Dendritic cell treated with granulocyte-macrophage colony-stimulating factor and Interleukin-4, amounts not matched to agents 40 ng/mL and 50 ng/mL, for 4 days (primary cell): ENCODE measurements around the gene NR3C2.

Source experiments
- H3K27ac Mint-ChIP-seq: one replicate; pipeline ENCODE4 v1.8.0; 2022; ENCODE audit warnings: mild to moderate bottlenecking, mixed read lengths
- H3K27me3 Mint-ChIP-seq: one replicate; pipeline ENCODE4 v1.8.0; 2022; ENCODE audit warnings: mild to moderate bottlenecking, mixed read lengths
- H3K36me3 Mint-ChIP-seq: one replicate; pipeline ENCODE4 v1.8.0; 2022; ENCODE audit warnings: low read depth, mixed read lengths
- H3K4me1 Mint-ChIP-seq: one replicate; pipeline ENCODE4 v1.8.0; 2022; ENCODE audit warnings: low read depth, mixed read lengths
- H3K4me3 Mint-ChIP-seq: one replicate; pipeline ENCODE4 v1.8.0; 2022; ENCODE audit warnings: mild to moderate bottlenecking, moderate library complexity, mixed read lengths
- H3K9me3 Mint-ChIP-seq: one replicate; pipeline ENCODE4 v1.8.0; 2022; ENCODE audit warnings: mixed read lengths
- intact Hi-C: fragments of 100-400 bp; cut with micrococcal nuclease; formaldehyde crosslinking; loops from one replicate; pipeline ENCODE4 v1.15.0; 2022

The NR3C2 gene

GRCh38 chr4:148296498-148296897 lies 145.7 kb downstream of the NR3C2 start:
- Mint-ChIP-seq H3K27ac (no peak overlapping the region), H3K9me3 (no peaks in the 10 kb centered on the region), H3K27me3 (no peaks in the 10 kb centered on the region), H3K4me1 (no peaks in the 10 kb centered on the region), H3K4me3 (no peak overlapping the region), H3K36me3 (no peaks in the 10 kb centered on the region)
- intact Hi-C loops, result no loop called here

GRCh38 chr4:148295642-148296041 lies 146.6 kb downstream of the NR3C2 start:
- Mint-ChIP-seq H3K4me3 (no peak overlapping the region), H3K9me3 (no peaks in the 10 kb centered on the region), H3K36me3 (no peaks in the 10 kb centered on the region), H3K27ac (no peak overlapping the region), H3K4me1 (no peaks in the 10 kb centered on the region), H3K27me3 (no peaks in the 10 kb centered on the region)
- intact Hi-C loops, result no loop called here

- Mint-ChIP-seq H3K4me1 (no peaks in the 10 kb centered on the region), H3K27me3 (no peaks in the 10 kb centered on the region), H3K27ac (no peak overlapping the region), H3K4me3 (no peak overlapping the region), H3K9me3 (no peaks in the 10 kb centered on the region), H3K36me3 (no peaks in the 10 kb centered on the region)
- intact Hi-C loops, result no loop called here
These were observed 148.6 kb downstream of the NR3C2 start for GRCh38 chr4:148293571-148293970.

- Mint-ChIP-seq H3K9me3 (no peaks in the 10 kb centered on the region), H3K36me3 (no peaks in the 10 kb centered on the region), H3K27me3 (no peaks in the 10 kb centered on the region), H3K4me3 (no peak overlapping the region), H3K4me1 (no peaks in the 10 kb centered on the region), H3K27ac (no peak overlapping the region)
- intact Hi-C loops, result no loop called here
These were observed 149.5 kb downstream of the NR3C2 start for GRCh38 chr4:148292686-148293085.

GRCh38 chr4:148289740-148290139 lies 152.5 kb downstream of the NR3C2 start:
- H3K36me3 Mint-ChIP-seq, result no peaks in the 10 kb centered on the region
- no peaks in the 10 kb centered on the region for H3K27me3 Mint-ChIP-seq
- no peaks in the 10 kb centered on the region for H3K9me3 Mint-ChIP-seq
- intact Hi-C loops, result no loop called here
- no peaks in the 10 kb centered on the region for H3K4me1 Mint-ChIP-seq
- no peak overlapping the region for H3K4me3 Mint-ChIP-seq
- no peak overlapping the region for H3K27ac Mint-ChIP-seq

GRCh38 chr4:148288448-148288847 lies 153.8 kb downstream of the NR3C2 start:
- H3K4me3 Mint-ChIP-seq, result no peak overlapping the region
- H3K4me1 Mint-ChIP-seq, result no peaks in the 10 kb centered on the region
- no peak overlapping the region for H3K27ac Mint-ChIP-seq
- no peaks in the 10 kb centered on the region for H3K36me3 Mint-ChIP-seq
- H3K9me3 Mint-ChIP-seq, result no peaks in the 10 kb centered on the region
- intact Hi-C loops, result no loop called here
- H3K27me3 Mint-ChIP-seq, result no peaks in the 10 kb centered on the region

- no peak overlapping the region for H3K27ac Mint-ChIP-seq
- no peaks in the 10 kb centered on the region for H3K36me3 Mint-ChIP-seq
- no peaks in the 10 kb centered on the region for H3K9me3 Mint-ChIP-seq
- no peak overlapping the region for H3K4me3 Mint-ChIP-seq
- no peaks in the 10 kb centered on the region for H3K27me3 Mint-ChIP-seq
- intact Hi-C loops, result no loop called here
- no peaks in the 10 kb centered on the region for H3K4me1 Mint-ChIP-seq
These were observed 155.1 kb downstream of the NR3C2 start for GRCh38 chr4:148287111-148287510.

- Mint-ChIP-seq H3K27me3 (no peaks in the 10 kb centered on the region), H3K4me1 (no peaks in the 10 kb centered on the region), H3K9me3 (no peaks in the 10 kb centered on the region), H3K36me3 (no peaks in the 10 kb centered on the region), H3K4me3 (no peak overlapping the region), H3K27ac (no peak overlapping the region)
- intact Hi-C loops, result no loop called here
These were observed 156.2 kb downstream of the NR3C2 start for GRCh38 chr4:148286012-148286411.

- H3K4me1 Mint-ChIP-seq, result no peaks in the 10 kb centered on the region
- intact Hi-C loops, result no loop called here
- H3K36me3 Mint-ChIP-seq, result no peaks in the 10 kb centered on the region
- no peak overlapping the region for H3K27ac Mint-ChIP-seq
- no peaks in the 10 kb centered on the region for H3K27me3 Mint-ChIP-seq
- no peak overlapping the region for H3K4me3 Mint-ChIP-seq
- H3K9me3 Mint-ChIP-seq, result no peaks in the 10 kb centered on the region
These were observed 158.5 kb downstream of the NR3C2 start for GRCh38 chr4:148283665-148284064.

- H3K27me3 Mint-ChIP-seq, result no peaks in the 10 kb centered on the region
- H3K9me3 Mint-ChIP-seq, result no peaks in the 10 kb centered on the region
- intact Hi-C loops, result no loop called here
- no peak overlapping the region for H3K27ac Mint-ChIP-seq
- no peaks in the 10 kb centered on the region for H3K4me1 Mint-ChIP-seq
- H3K4me3 Mint-ChIP-seq, result no peak overlapping the region
- H3K36me3 Mint-ChIP-seq, result no peaks in the 10 kb centered on the region
These were observed 163.9 kb downstream of the NR3C2 start for GRCh38 chr4:148278310-148278709.

- Mint-ChIP-seq H3K27ac (no peak overlapping the region), H3K9me3 (no peaks in the 10 kb centered on the region), H3K4me1 (no peaks in the 10 kb centered on the region), H3K36me3 (no peaks in the 10 kb centered on the region), H3K27me3 (no peaks in the 10 kb centered on the region), H3K4me3 (no peak overlapping the region)
- intact Hi-C loops, result no loop called here
These were observed 166.9 kb downstream of the NR3C2 start for GRCh38 chr4:148275266-148275665.

- intact Hi-C loops, result no loop called here
- Mint-ChIP-seq H3K4me1 (no peaks in the 10 kb centered on the region), H3K27me3 (no peaks in the 10 kb centered on the region), H3K36me3 (no peaks in the 10 kb centered on the region), H3K9me3 (no peaks in the 10 kb centered on the region), H3K27ac (no peak overlapping the region), H3K4me3 (no peak overlapping the region)
These were observed 168.7 kb downstream of the NR3C2 start for GRCh38 chr4:148273501-148273986.

- H3K27me3 Mint-ChIP-seq, result no peaks in the 10 kb centered on the region
- H3K36me3 Mint-ChIP-seq, result no peaks in the 10 kb centered on the region
- no peak overlapping the region for H3K27ac Mint-ChIP-seq
- intact Hi-C loops, result no loop called here
- H3K4me3 Mint-ChIP-seq, result no peak overlapping the region
- no peaks in the 10 kb centered on the region for H3K9me3 Mint-ChIP-seq
- no peaks in the 10 kb centered on the region for H3K4me1 Mint-ChIP-seq
These were observed 171.0 kb downstream of the NR3C2 start for GRCh38 chr4:148271166-148271565.

- intact Hi-C loops, result no loop called here
- Mint-ChIP-seq H3K4me3 (no peak overlapping the region), H3K36me3 (no peaks in the 10 kb centered on the region), H3K4me1 (no peaks in the 10 kb centered on the region), H3K9me3 (no peaks in the 10 kb centered on the region), H3K27ac (no peak overlapping the region), H3K27me3 (no peaks in the 10 kb centered on the region)
These were observed 171.6 kb downstream of the NR3C2 start for GRCh38 chr4:148270630-148271029.

- intact Hi-C loops, result no loop called here
- Mint-ChIP-seq H3K27me3 (no peaks in the 10 kb centered on the region), H3K27ac (no peak overlapping the region), H3K9me3 (no peaks in the 10 kb centered on the region), H3K4me3 (no peak overlapping the region), H3K36me3 (no peaks in the 10 kb centered on the region), H3K4me1 (no peaks in the 10 kb centered on the region)
These were observed 173.4 kb downstream of the NR3C2 start for GRCh38 chr4:148268835-148269234.
